Endodermal cell (in vitro differentiated cells): ENCODE data around the gene SLPI. TPM values are rescaled to one million over a fixed set of nuclear protein-coding genes. Genes with fewer than 3 reads are reported as not detected.

ENCODE experiments used
- DNase-seq: peaks from one replicate; pipeline ENCODE4 v3.0.0-alpha.2; 2017
- H3K27ac ChIP-seq: 2 replicates; pipeline ENCODE4 v1.5.1; 2013; ENCODE audit warnings: mild to moderate bottlenecking, low read depth, low read length, moderate library complexity
- H3K27me3 ChIP-seq: 2 replicates; pipeline ENCODE4 v1.6.1; 2013; ENCODE audit warnings: mild to moderate bottlenecking, low read length, moderate library complexity; ENCODE audit not compliant: insufficient read depth, control insufficient read depth, poor library complexity, severe bottlenecking
- H3K36me3 ChIP-seq: 2 replicates; pipeline ENCODE4 v1.7.0; 2013; ENCODE audit warnings: mild to moderate bottlenecking, low read length, moderate library complexity; ENCODE audit not compliant: control insufficient read depth, insufficient read depth
- H3K4me1 ChIP-seq: one replicate; pipeline ENCODE4 v1.7.0; 2013; ENCODE audit warnings: low read length; ENCODE audit not compliant: control insufficient read depth, insufficient read depth
- H3K4me3 ChIP-seq: 2 replicates; pipeline ENCODE4 v1.5.1; 2013; ENCODE audit warnings: mild to moderate bottlenecking, low read length, moderate library complexity
- H3K9ac ChIP-seq: 2 replicates; pipeline ENCODE4 v1.6.1; 2013; ENCODE audit warnings: mild to moderate bottlenecking, low read length, moderate library complexity; ENCODE audit not compliant: poor library complexity, severe bottlenecking; ENCODE audit errors: extremely low read depth
- H3K9me3 ChIP-seq: 2 replicates; pipeline ENCODE4 v1.6.1; 2013; ENCODE audit warnings: mild to moderate bottlenecking, low read length, moderate library complexity; ENCODE audit not compliant: control insufficient read depth
- H3K27ac Mint-ChIP-seq: 2 replicates; pipeline ENCODE4 v1.8.0; 2020; ENCODE audit warnings: mixed read lengths
- H3K27me3 Mint-ChIP-seq: 2 replicates; pipeline ENCODE4 v1.8.0; 2021; ENCODE audit warnings: mild to moderate bottlenecking, mixed read lengths; ENCODE audit not compliant: insufficient read depth
- H3K36me3 Mint-ChIP-seq: 2 replicates; pipeline ENCODE4 v1.8.0; 2020; ENCODE audit warnings: low read depth, mixed read lengths
- H3K4me1 Mint-ChIP-seq: 2 replicates; pipeline ENCODE4 v1.8.0; 2020; ENCODE audit warnings: mixed read lengths
- H3K4me3 Mint-ChIP-seq: 2 replicates; pipeline ENCODE4 v1.8.0; 2020; ENCODE audit warnings: mild to moderate bottlenecking, moderate library complexity, mixed read lengths
- H3K9me3 Mint-ChIP-seq: 2 replicates; pipeline ENCODE4 v1.8.0; 2020; ENCODE audit warnings: mild to moderate bottlenecking, mixed read lengths
- WGBS, 2 experiments: methylation state at CpG; one replicate each; pipeline versions ENCODE4 v1.1.5 to v1.1.7; 2013; ENCODE audit warnings: missing lambda C conversion rate in 2 of 2, mixed read lengths in 1 of 2; ENCODE audit not compliant: insufficient coverage in 1 of 2, insufficient read length in 1 of 2; 5-methylcytosine and 5-hydroxymethylcytosine counted together
- total RNA-seq, 2 donors: library from RNA; stranded (reverse); fragmentation: NEBNext Ultra II Directional in 1 of 2; extraction: Animal tissue kit (Norgen Biotek cat#: 25700) in 1 of 2; gene quantifications; 2 replicates in 1 of 2; 3 replicates in 1 of 2; pipeline ENCODE4 v1.2.1, GENCODE V29; 2021
- TF ChIP-seq, protein P1 (sequence below): fragments of 200-600 bp; sonication (generic); conservative IDR thresholded peaks from 2 replicates; pipeline ENCODE4 v1.5.0; 2021; ENCODE audit warnings: antibody characterized with exemption, mild to moderate bottlenecking

SLPI gene
- total RNA-seq, 2 donors from 2014 or later = not detected

DNA sequence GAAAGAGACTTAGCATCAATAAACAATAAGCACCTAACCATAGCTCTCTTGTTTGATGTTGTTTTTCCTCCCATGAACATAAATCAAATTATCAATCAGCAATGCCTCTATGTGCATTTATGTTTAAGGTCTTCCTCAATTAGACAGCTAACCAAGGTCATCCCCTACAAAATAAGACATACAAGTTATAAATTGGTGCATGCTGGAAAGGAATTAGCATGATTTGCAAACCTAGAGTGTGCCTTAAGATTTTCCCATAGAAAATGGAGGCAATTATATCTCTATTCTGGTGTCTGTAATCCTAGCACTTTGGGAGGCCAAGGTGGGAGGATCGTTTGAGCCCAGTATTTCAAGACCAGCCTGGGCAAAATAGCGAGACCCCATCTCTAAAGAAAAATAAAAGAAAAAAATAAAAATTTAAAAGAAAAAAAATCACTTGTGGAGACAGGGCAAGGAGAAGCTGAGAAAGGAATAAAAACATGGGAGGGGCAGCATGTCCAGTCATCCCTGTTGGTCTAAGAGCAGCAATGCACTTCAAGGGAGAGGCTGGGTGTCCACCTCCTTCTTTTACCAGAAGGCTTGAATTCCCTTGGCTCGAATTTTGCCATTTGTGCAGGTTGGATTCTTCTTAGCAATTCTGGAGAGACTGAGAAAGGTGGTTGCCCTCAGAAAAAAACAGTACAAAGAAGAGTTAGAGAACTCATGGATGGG lies 9.3 kb upstream of the SLPI start:
- H3K27ac ChIP-seq = no peak overlapping the region
- H3K36me3 ChIP-seq = no peaks in the 10 kb centered on the region
- Mint-ChIP-seq H3K27ac (no peak overlapping the region), H3K9me3 (no peaks in the 10 kb centered on the region), H3K27me3 (peaks cover 5% of the 10 kb centered on the region), H3K4me3 (no peak overlapping the region), H3K4me1 (peaks cover 3% of the 10 kb centered on the region), H3K36me3 (no peaks in the 10 kb centered on the region)
- 90 to 100% methylated on average over 1 to 2 of the region's 3 CpGs for WGBS, 2 experiments
- H3K4me3 ChIP-seq = no peak overlapping the region
- no peaks in the 10 kb centered on the region for H3K9me3 ChIP-seq
- H3K4me1 ChIP-seq = no peaks in the 10 kb centered on the region
- H3K27me3 ChIP-seq = no peaks in the 10 kb centered on the region
- H3K9ac ChIP-seq = no peak overlapping the region
- TF ChIP-seq, protein P1, sequence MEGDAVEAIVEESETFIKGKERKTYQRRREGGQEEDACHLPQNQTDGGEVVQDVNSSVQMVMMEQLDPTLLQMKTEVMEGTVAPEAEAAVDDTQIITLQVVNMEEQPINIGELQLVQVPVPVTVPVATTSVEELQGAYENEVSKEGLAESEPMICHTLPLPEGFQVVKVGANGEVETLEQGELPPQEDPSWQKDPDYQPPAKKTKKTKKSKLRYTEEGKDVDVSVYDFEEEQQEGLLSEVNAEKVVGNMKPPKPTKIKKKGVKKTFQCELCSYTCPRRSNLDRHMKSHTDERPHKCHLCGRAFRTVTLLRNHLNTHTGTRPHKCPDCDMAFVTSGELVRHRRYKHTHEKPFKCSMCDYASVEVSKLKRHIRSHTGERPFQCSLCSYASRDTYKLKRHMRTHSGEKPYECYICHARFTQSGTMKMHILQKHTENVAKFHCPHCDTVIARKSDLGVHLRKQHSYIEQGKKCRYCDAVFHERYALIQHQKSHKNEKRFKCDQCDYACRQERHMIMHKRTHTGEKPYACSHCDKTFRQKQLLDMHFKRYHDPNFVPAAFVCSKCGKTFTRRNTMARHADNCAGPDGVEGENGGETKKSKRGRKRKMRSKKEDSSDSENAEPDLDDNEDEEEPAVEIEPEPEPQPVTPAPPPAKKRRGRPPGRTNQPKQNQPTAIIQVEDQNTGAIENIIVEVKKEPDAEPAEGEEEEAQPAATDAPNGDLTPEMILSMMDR = no peak
- DNase-seq = no peak

- Histone ChIP-seq H3K4me1 (no peaks in the 10 kb centered on the region), H3K27ac (no peak overlapping the region), H3K27me3 (no peaks in the 10 kb centered on the region), H3K36me3 (no peaks in the 10 kb centered on the region), H3K4me3 (no peak overlapping the region), H3K9me3 (no peaks in the 10 kb centered on the region), H3K9ac (no peak overlapping the region)
- DNase-seq = no peak
- Mint-ChIP-seq H3K27me3 (peaks cover 3% of the 10 kb centered on the region), H3K4me1 (peaks cover 4% of the 10 kb centered on the region), H3K4me3 (no peak overlapping the region), H3K9me3 (no peaks in the 10 kb centered on the region), H3K27ac (no peak overlapping the region), H3K36me3 (no peaks in the 10 kb centered on the region)
- TF ChIP-seq, protein P1 = no peak
- 39 to 58% methylated on average over 2 of the region's 2 CpGs for WGBS, 2 experiments
Observed at GRCh38 chr20:45258664-45259063, 4.3 kb upstream of the SLPI start.

- no peak overlapping the region for H3K9ac ChIP-seq
- TF ChIP-seq, protein P1 = no peak
- Mint-ChIP-seq H3K9me3 (no peaks in the 10 kb centered on the region), H3K27ac (no peak overlapping the region), H3K4me3 (no peak overlapping the region), H3K36me3 (no peaks in the 10 kb centered on the region), H3K27me3 (peaks cover 6% of the 10 kb centered on the region), H3K4me1 (peaks cover 4% of the 10 kb centered on the region)
- no peaks in the 10 kb centered on the region for H3K4me1 ChIP-seq
- WGBS, 2 experiments = 93% methylated on average over 3 of the region's 3 CpGs; no CpG with 5 or more reads in 1 of the 2 experiments
- no peaks in the 10 kb centered on the region for H3K9me3 ChIP-seq
- H3K36me3 ChIP-seq = no peaks in the 10 kb centered on the region
- no peaks in the 10 kb centered on the region for H3K27me3 ChIP-seq
- no peak overlapping the region for H3K4me3 ChIP-seq
- no peak for DNase-seq
- no peak overlapping the region for H3K27ac ChIP-seq
Observed at GRCh38 chr20:45258259-45258658, 3.9 kb upstream of the SLPI start.
